HUES64 (cell line): ENCODE data around the gene TOP2A.

Source experiments
- H3K27ac ChIP-seq: 2 replicates; pipeline ENCODE4 v1.7.0; 2013; ENCODE audit warnings: low read depth, low read length, inconsistent platforms
- H3K27me3 ChIP-seq: 2 replicates; pipeline ENCODE4 v1.6.1; 2013; ENCODE audit warnings: mild to moderate bottlenecking, low read length; ENCODE audit not compliant: insufficient read depth
- H3K36me3 ChIP-seq: 2 replicates; pipeline ENCODE4 v1.6.1; 2013; ENCODE audit warnings: mild to moderate bottlenecking, low read length; ENCODE audit not compliant: insufficient read depth
- H3K4me1 ChIP-seq: 2 replicates; pipeline ENCODE4 v1.6.1; 2013; ENCODE audit warnings: mild to moderate bottlenecking, low read length, moderate library complexity; ENCODE audit not compliant: insufficient read depth
- H3K4me3 ChIP-seq: 2 replicates; pipeline ENCODE4 v1.5.1; 2013; ENCODE audit warnings: mild to moderate bottlenecking, low read length, moderate library complexity
- H3K9ac ChIP-seq: 2 replicates; pipeline ENCODE4 v1.6.1; 2013; ENCODE audit warnings: mild to moderate bottlenecking, low read depth, low read length
- H3K9me3 ChIP-seq: 2 replicates; pipeline ENCODE4 v1.6.1; 2013; ENCODE audit warnings: low read depth, low read length; ENCODE audit not compliant: insufficient read depth
- WGBS: fragments of 150-250, 120-280 bp; methylation state at CpG from one replicate; pipeline ENCODE4 v1.1.7; 2013; ENCODE audit warnings: missing lambda C conversion rate; 5-methylcytosine and 5-hydroxymethylcytosine counted together

The TOP2A gene

GRCh38 chr17:40440166-40440565, 22.5 kb upstream of the TOP2A start:
- H3K9me3 ChIP-seq = no peaks in the 10 kb centered on the region
- WGBS = 92% methylated on average over 4 of the region's 4 CpGs
- H3K27me3 ChIP-seq = peaks cover 4% of the 10 kb centered on the region; the same call in 1 of the 2 replicates
- no peaks in the 10 kb centered on the region for H3K36me3 ChIP-seq
- no peak overlapping the region for H3K27ac ChIP-seq
- H3K9ac ChIP-seq = no peak overlapping the region
- no peak overlapping the region for H3K4me3 ChIP-seq
- peaks cover 15% of the 10 kb centered on the region for H3K4me1 ChIP-seq

- Histone ChIP-seq H3K27me3 (no peaks in the 10 kb centered on the region), H3K4me3 (no peak overlapping the region), H3K9me3 (no peaks in the 10 kb centered on the region), H3K27ac (no peak overlapping the region), H3K9ac (no peak overlapping the region), H3K4me1 (peaks cover 5% of the 10 kb centered on the region; the same call in 1 of the 2 replicates), H3K36me3 (no peaks in the 10 kb centered on the region)
- WGBS = 95% methylated on average over 5 of the region's 5 CpGs
Measured at GRCh38 chr17:40437095-40437732, 19.5 kb upstream of the TOP2A start.

GRCh38 chr17:40436636-40437035, 18.9 kb upstream of the TOP2A start:
- 87% methylated on average over 5 of the region's 5 CpGs for WGBS

GRCh38 chr17:40433551-40434415, 16.1 kb upstream of the TOP2A start:
- H3K4me1 ChIP-seq = peaks cover 5% of the 10 kb centered on the region; the same call in 1 of the 2 replicates
- WGBS = 61% methylated on average over 6 of the region's 6 CpGs
- H3K9me3 ChIP-seq = no peaks in the 10 kb centered on the region
- no peak overlapping the region for H3K27ac ChIP-seq
- H3K4me3 ChIP-seq = no peak overlapping the region
- H3K36me3 ChIP-seq = no peaks in the 10 kb centered on the region
- H3K9ac ChIP-seq = no peak overlapping the region
- H3K27me3 ChIP-seq = no peaks in the 10 kb centered on the region

More at GRCh38 chr17:40436636-40437035, 18.9 kb upstream of the TOP2A start:
- Histone ChIP-seq H3K9ac (no peak overlapping the region), H3K4me3 (no peak overlapping the region), H3K27ac (no peak overlapping the region), H3K4me1 (peaks cover 5% of the 10 kb centered on the region; the same call in 1 of the 2 replicates), H3K9me3 (no peaks in the 10 kb centered on the region), H3K36me3 (no peaks in the 10 kb centered on the region), H3K27me3 (no peaks in the 10 kb centered on the region)

- H3K4me3 ChIP-seq = no peak overlapping the region
- H3K36me3 ChIP-seq = no peaks in the 10 kb centered on the region
- no peak overlapping the region for H3K9ac ChIP-seq
- no peaks in the 10 kb centered on the region for H3K9me3 ChIP-seq
- 89% methylated on average over 2 of the region's 2 CpGs for WGBS
- H3K27ac ChIP-seq = no peak overlapping the region
- peaks cover 5% of the 10 kb centered on the region; the same call in 1 of the 2 replicates for H3K4me1 ChIP-seq
- no peaks in the 10 kb centered on the region for H3K27me3 ChIP-seq
Measured at GRCh38 chr17:40432864-40433528, 15.3 kb upstream of the TOP2A start.

GRCh38 chr17:40431231-40431602, 13.5 kb upstream of the TOP2A start:
- no peaks in the 10 kb centered on the region for H3K27me3 ChIP-seq
- no peak overlapping the region for H3K27ac ChIP-seq
- WGBS = 91% methylated on average over 3 of the region's 3 CpGs
- H3K9me3 ChIP-seq = no peaks in the 10 kb centered on the region
- H3K9ac ChIP-seq = no peak overlapping the region
- H3K36me3 ChIP-seq = no peaks in the 10 kb centered on the region
- H3K4me1 ChIP-seq = peaks cover 6% of the 10 kb centered on the region; the same call in 1 of the 2 replicates
- no peak overlapping the region for H3K4me3 ChIP-seq

GRCh38 chr17:40430272-40431230, 12.9 kb upstream of the TOP2A start:
- Histone ChIP-seq H3K4me3 (no peak overlapping the region), H3K27ac (no peak overlapping the region), H3K27me3 (no peaks in the 10 kb centered on the region), H3K36me3 (no peaks in the 10 kb centered on the region), H3K4me1 (peaks cover 12% of the 10 kb centered on the region; the same call in 1 of the 2 replicates), H3K9me3 (no peaks in the 10 kb centered on the region), H3K9ac (no peak overlapping the region)
- WGBS = 92% methylated on average over 10 of the region's 10 CpGs

GRCh38 chr17:40427002-40427491, 9.4 kb upstream of the TOP2A start:
- H3K9ac ChIP-seq = no peak overlapping the region
- H3K9me3 ChIP-seq = no peaks in the 10 kb centered on the region
- H3K4me3 ChIP-seq = no peak overlapping the region
- no peaks in the 10 kb centered on the region for H3K27me3 ChIP-seq
- H3K4me1 ChIP-seq = peaks cover 18% of the 10 kb centered on the region
- no peaks in the 10 kb centered on the region for H3K36me3 ChIP-seq
- no peak overlapping the region for H3K27ac ChIP-seq

- Histone ChIP-seq H3K4me1 (peaks cover 25% of the 10 kb centered on the region), H3K27ac (no peak overlapping the region), H3K9ac (no peak overlapping the region), H3K27me3 (no peaks in the 10 kb centered on the region), H3K4me3 (no peak overlapping the region), H3K9me3 (no peaks in the 10 kb centered on the region), H3K36me3 (no peaks in the 10 kb centered on the region)
- 69% methylated on average over 3 of the region's 4 CpGs for WGBS
Measured at GRCh38 chr17:40425741-40426140, 8.0 kb upstream of the TOP2A start.

GRCh38 chr17:40422990-40423633, 5.4 kb upstream of the TOP2A start:
- H3K36me3 ChIP-seq = no peaks in the 10 kb centered on the region
- no peaks in the 10 kb centered on the region for H3K9me3 ChIP-seq
- peaks cover 25% of the 10 kb centered on the region for H3K4me1 ChIP-seq
- H3K27me3 ChIP-seq = no peaks in the 10 kb centered on the region
- peak overlapping the region; percentile 6 for H3K4me3 ChIP-seq
- no peak overlapping the region for H3K9ac ChIP-seq
- WGBS = 4% methylated on average over 2 of the region's 3 CpGs
- H3K27ac ChIP-seq = peak overlapping the region; percentile 51; the same call in 1 of the 2 replicates
